ENCODE data around the gene ENOX1.

The ENOX1 gene

GRCh38 chr13:43732726-43733125 lies 54.0 kb downstream of the ENOX1 start:
- ATAC-seq: no peak
- TF ChIP-seq PATZ1 (CRISPR knock-in tag; IDR thresholded peaks at IDR 0.05; ENCODE audit: borderline replicate concordance) (no peak), ZNF565 (CRISPR knock-in tag; conservative IDR thresholded peaks at IDR 0.05; ENCODE audit: low read depth) (no peak), OSR1 (CRISPR knock-in tag; IDR thresholded peaks at IDR 0.05) (no peak), GLIS3 (CRISPR knock-in tag; IDR thresholded peaks at IDR 0.05) (no peak), BACH2 (CRISPR knock-in tag; IDR thresholded peaks at IDR 0.05; ENCODE audit: borderline replicate concordance) (no peak), CSDC2 (CRISPR knock-in tag; IDR thresholded peaks at IDR 0.05) (no peak), TCF4 (CRISPR knock-in tag; IDR thresholded peaks at IDR 0.05; ENCODE audit: borderline replicate concordance) (no peak), ZC3H10 (CRISPR knock-in tag; IDR thresholded peaks at IDR 0.05) (no peak), ZFP30 (CRISPR knock-in tag; IDR thresholded peaks at IDR 0.05) (no peak), ARNTL (CRISPR knock-in tag; IDR thresholded peaks at IDR 0.05; ENCODE audit: borderline replicate concordance, low read depth) (no peak), ZFP3 (CRISPR knock-in tag; IDR thresholded peaks at IDR 0.05) (no peak), CSRNP3 (CRISPR knock-in tag; IDR thresholded peaks at IDR 0.05) (no peak), PPARA (CRISPR knock-in tag; IDR thresholded peaks at IDR 0.05; ENCODE audit: borderline replicate concordance) (no peak), ZNF70 (CRISPR knock-in tag; IDR thresholded peaks at IDR 0.05) (no peak), ISL1 (CRISPR knock-in tag; IDR thresholded peaks at IDR 0.05) (no peak), TSHZ2 (CRISPR knock-in tag; IDR thresholded peaks at IDR 0.05) (no peak)
- TF ChIP-seq, protein P1, sequence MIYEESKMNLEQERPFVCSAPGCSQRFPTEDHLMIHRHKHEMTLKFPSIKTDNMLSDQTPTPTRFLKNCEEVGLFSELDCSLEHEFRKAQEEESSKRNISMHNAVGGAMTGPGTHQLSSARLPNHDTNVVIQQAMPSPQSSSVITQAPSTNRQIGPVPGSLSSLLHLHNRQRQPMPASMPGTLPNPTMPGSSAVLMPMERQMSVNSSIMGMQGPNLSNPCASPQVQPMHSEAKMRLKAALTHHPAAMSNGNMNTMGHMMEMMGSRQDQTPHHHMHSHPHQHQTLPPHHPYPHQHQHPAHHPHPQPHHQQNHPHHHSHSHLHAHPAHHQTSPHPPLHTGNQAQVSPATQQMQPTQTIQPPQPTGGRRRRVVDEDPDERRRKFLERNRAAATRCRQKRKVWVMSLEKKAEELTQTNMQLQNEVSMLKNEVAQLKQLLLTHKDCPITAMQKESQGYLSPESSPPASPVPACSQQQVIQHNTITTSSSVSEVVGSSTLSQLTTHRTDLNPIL (CRISPR knock-in tag; IDR thresholded peaks at IDR 0.05; ENCODE audit: low read depth): no peak

GRCh38 chr13:43731296-43731695 lies 55.5 kb downstream of the ENOX1 start:
- no peak for TF ChIP-seq TSHZ2 (CRISPR knock-in tag; IDR thresholded peaks at IDR 0.05)
- TF ChIP-seq ZFP3 (CRISPR knock-in tag; IDR thresholded peaks at IDR 0.05): no peak
- no peak for TF ChIP-seq PPARA (CRISPR knock-in tag; IDR thresholded peaks at IDR 0.05; ENCODE audit: borderline replicate concordance)
- TF ChIP-seq ZC3H10 (CRISPR knock-in tag; IDR thresholded peaks at IDR 0.05): no peak
- no peak for TF ChIP-seq CSRNP3 (CRISPR knock-in tag; IDR thresholded peaks at IDR 0.05)
- no peak for TF ChIP-seq ISL1 (CRISPR knock-in tag; IDR thresholded peaks at IDR 0.05)
- no peak for TF ChIP-seq ESRRG (CRISPR knock-in tag; IDR thresholded peaks at IDR 0.05)
- no peak for TF ChIP-seq ZNF70 (CRISPR knock-in tag; IDR thresholded peaks at IDR 0.05)
- TF ChIP-seq GLIS3 (CRISPR knock-in tag; IDR thresholded peaks at IDR 0.05): no peak
- peak; percentile 43; the same call in 2 of the 3 replicates for ATAC-seq
